ENCODE results near the gene UBASH3A. TPM values are rescaled to one million over a fixed set of nuclear protein-coding genes. Genes with fewer than 3 reads are reported as not detected.

UBASH3A gene
- total and polyA plus RNA-seq, 2 donors (not counting 1 experiment from before 2014, with no cell fraction given), result 0.12 to 0.33 TPM

GRCh38 chr21:42405064-42406013 is 1.6 kb downstream of the UBASH3A start:
- Histone ChIP-seq H3K4me3 (ENCODE audit: control extremely low read depth in 1 of 5, extremely low read depth in 1 of 5, insufficient read depth in 1 of 5, low read depth in 2 of 5, low read length in 4 of 5) (no peak overlapping the region), H2AFZ (ENCODE audit: insufficient read depth, low read depth, low read length, poor library complexity, severe bottlenecking) (no peak overlapping the region), H3K9me3 (ENCODE audit: control extremely low read depth in 1 of 3, control insufficient read depth in 2 of 3, insufficient read depth in 1 of 3, low read length in 2 of 3) (peaks cover 0 to 3% (median 2%) of the 10 kb centered on the region in 3 donors), H3K9ac (ENCODE audit: low read length) (no peak overlapping the region), H3K79me2 (ENCODE audit: control insufficient read depth, insufficient read depth, low read length) (no peaks in the 10 kb centered on the region), H3K36me3 (replicated peaks in 1 of 2; ENCODE audit: control extremely low read depth in 1 of 2, control insufficient read depth in 1 of 2, extremely low read depth in 1 of 2, insufficient read depth in 2 of 2, low read length in 1 of 2) (no peaks in the 10 kb centered on the region), H3K4me1 (ENCODE audit: control insufficient read depth in 2 of 2, insufficient read depth in 2 of 2, low read length in 2 of 2) (no peaks in the 10 kb centered on the region), H3K27me3 (replicated peaks in 1 of 4; ENCODE audit: control extremely low read depth in 1 of 4, control insufficient read depth in 3 of 4, insufficient read depth in 4 of 4, low read length in 3 of 4) (peaks cover 0 to 2% (median 0%) of the 10 kb centered on the region in 4 experiments), H4K20me1 (ENCODE audit: control insufficient read depth, insufficient read depth, low read length, poor library complexity, severe bottlenecking) (no peaks in the 10 kb centered on the region), H3K27ac (ENCODE audit: low read length in 2 of 2) (no peak overlapping the region), H3K4me2 (replicated peaks; ENCODE audit: low read depth, low read length, poor library complexity, severe bottlenecking) (no peak overlapping the region)
- intact Hi-C loops (cut with micrococcal nuclease), result no loop called here
- 93% methylated on average over 15 of the region's 23 CpGs for WGBS (ENCODE audit: insufficient coverage)
- Mint-ChIP-seq H3K27me3 (peaks cover 3% of the 10 kb centered on the region), H3K9me3 (ENCODE audit: insufficient read depth) (peaks cover 9% of the 10 kb centered on the region), H3K4me3 (no peak overlapping the region), H3K4me1 (peaks cover 4% of the 10 kb centered on the region), H3K27ac (no peak overlapping the region)
- no peak for DNase-seq
- ATAC-seq (ENCODE audit: low read depth), result no peak
- ChIA-PET CTCF (no interaction called here), POLR2A (no interaction called here)
- TF ChIP-seq EZH2 (IDR thresholded peaks at IDR 0.05; ENCODE audit: borderline replicate concordance, insufficient read depth, low read depth, low read length, poor library complexity, severe bottlenecking) (no peak), CTCF (IDR thresholded peaks at IDR 0.05) (no peak)

GRCh38 chr21:42406201-42406621 is 2.5 kb downstream of the UBASH3A start:
- no peak for DNase-seq
- Histone ChIP-seq H3K27me3 (replicated peaks in 1 of 4; ENCODE audit: control extremely low read depth in 1 of 4, control insufficient read depth in 3 of 4, insufficient read depth in 4 of 4, low read length in 3 of 4) (peaks cover 0 to 2% (median 0%) of the 10 kb centered on the region in 4 experiments), H4K20me1 (ENCODE audit: control insufficient read depth, insufficient read depth, low read length, poor library complexity, severe bottlenecking) (no peaks in the 10 kb centered on the region), H3K79me2 (ENCODE audit: control insufficient read depth, insufficient read depth, low read length) (no peaks in the 10 kb centered on the region), H3K27ac (ENCODE audit: low read length in 2 of 2) (no peak overlapping the region), H3K36me3 (replicated peaks in 1 of 2; ENCODE audit: control extremely low read depth in 1 of 2, control insufficient read depth in 1 of 2, extremely low read depth in 1 of 2, insufficient read depth in 2 of 2, low read length in 1 of 2) (no peaks in the 10 kb centered on the region), H3K9me3 (ENCODE audit: control extremely low read depth in 1 of 3, control insufficient read depth in 2 of 3, insufficient read depth in 1 of 3, low read length in 2 of 3) (peaks cover 0 to 2% (median 2%) of the 10 kb centered on the region in 3 donors), H3K4me2 (replicated peaks; ENCODE audit: low read depth, low read length, poor library complexity, severe bottlenecking) (no peak overlapping the region), H3K4me1 (ENCODE audit: control insufficient read depth in 2 of 2, insufficient read depth in 2 of 2, low read length in 2 of 2) (no peaks in the 10 kb centered on the region), H2AFZ (ENCODE audit: insufficient read depth, low read depth, low read length, poor library complexity, severe bottlenecking) (no peak overlapping the region), H3K9ac (ENCODE audit: low read length) (no peak overlapping the region), H3K4me3 (ENCODE audit: control extremely low read depth in 1 of 5, extremely low read depth in 1 of 5, insufficient read depth in 1 of 5, low read depth in 2 of 5, low read length in 4 of 5) (no peak overlapping the region)
- Mint-ChIP-seq H3K4me1 (no peaks in the 10 kb centered on the region), H3K27me3 (peaks cover 3% of the 10 kb centered on the region), H3K27ac (no peak overlapping the region), H3K4me3 (no peak overlapping the region), H3K9me3 (ENCODE audit: insufficient read depth) (peaks cover 9% of the 10 kb centered on the region)
- TF ChIP-seq CTCF (IDR thresholded peaks at IDR 0.05) (no peak), EZH2 (IDR thresholded peaks at IDR 0.05; ENCODE audit: borderline replicate concordance, insufficient read depth, low read depth, low read length, poor library complexity, severe bottlenecking) (no peak)
- intact Hi-C loops (cut with micrococcal nuclease), result no loop called here
- WGBS (ENCODE audit: insufficient coverage), result 89% methylated on average over 6 of the region's 10 CpGs
- ChIA-PET POLR2A (no interaction called here), CTCF (no interaction called here)
- ATAC-seq (ENCODE audit: low read depth), result no peak

All from B cell (primary cell).